ENCODE data around the gene PIGK.

Gene PIGK

GRCh38 chr1:77047575-77047974, 171.7 kb downstream of the PIGK start:
- no peak for TF ChIP-seq TAF1 (IDR thresholded peaks at IDR 0.05; ENCODE audit: low read depth)
- TF ChIP-seq FOXM1 (IDR thresholded peaks at IDR 0.05; ENCODE audit: borderline replicate concordance, low read depth) = no peak
- TF ChIP-seq EP300 (IDR thresholded peaks at IDR 0.05; ENCODE audit: borderline replicate concordance) = no peak
- TF ChIP-seq CEBPB (IDR thresholded peaks at IDR 0.05) = no peak
- no peak for TF ChIP-seq REST (IDR thresholded peaks at IDR 0.05; ENCODE audit: low read depth)
- TF ChIP-seq CREB1 (IDR thresholded peaks at IDR 0.05; ENCODE audit: low read depth) = no peak
- TF ChIP-seq USF1 (IDR thresholded peaks at IDR 0.05) = no peak
- TF ChIP-seq TEAD4 (IDR thresholded peaks at IDR 0.05) = no peak
- no peak for TF ChIP-seq EGR1 (IDR thresholded peaks at IDR 0.05)
- TF ChIP-seq YY1 (IDR thresholded peaks at IDR 0.05; ENCODE audit: low read depth) = no peak
- no peak for TF ChIP-seq RAD21 (IDR thresholded peaks at IDR 0.05; ENCODE audit: low read depth)
- no peak for TF ChIP-seq NFIC (IDR thresholded peaks at IDR 0.05)
- no peak for TF ChIP-seq TCF12 (IDR thresholded peaks at IDR 0.05; ENCODE audit: low read depth)
- TF ChIP-seq MAX (IDR thresholded peaks at IDR 0.05) = no peak
- no peak for TF ChIP-seq ZBTB7A (IDR thresholded peaks at IDR 0.05; ENCODE audit: low read depth)

GRCh38 chr1:77044133-77044849, 174.9 kb downstream of the PIGK start:
- TF ChIP-seq YY1 (IDR thresholded peaks at IDR 0.05; ENCODE audit: low read depth) (no peak), CREB1 (IDR thresholded peaks at IDR 0.05; ENCODE audit: low read depth) (no peak), MAX (IDR thresholded peaks at IDR 0.05) (no peak), TEAD4 (IDR thresholded peaks at IDR 0.05) (no peak), ZBTB7A (IDR thresholded peaks at IDR 0.05; ENCODE audit: low read depth) (no peak), EP300 (IDR thresholded peaks at IDR 0.05; ENCODE audit: borderline replicate concordance) (no peak), CEBPB (IDR thresholded peaks at IDR 0.05) (no peak), TAF1 (IDR thresholded peaks at IDR 0.05; ENCODE audit: low read depth) (no peak), EGR1 (IDR thresholded peaks at IDR 0.05) (no peak), RAD21 (IDR thresholded peaks at IDR 0.05; ENCODE audit: low read depth) (no peak), NFIC (IDR thresholded peaks at IDR 0.05) (no peak), USF1 (IDR thresholded peaks at IDR 0.05) (no peak), FOXM1 (IDR thresholded peaks at IDR 0.05; ENCODE audit: borderline replicate concordance, low read depth) (no peak), REST (IDR thresholded peaks at IDR 0.05; ENCODE audit: low read depth) (no peak), TCF12 (IDR thresholded peaks at IDR 0.05; ENCODE audit: low read depth) (no peak)

- TF ChIP-seq TAF1 (IDR thresholded peaks at IDR 0.05; ENCODE audit: low read depth) (no peak), REST (IDR thresholded peaks at IDR 0.05; ENCODE audit: low read depth) (no peak), EP300 (IDR thresholded peaks at IDR 0.05; ENCODE audit: borderline replicate concordance) (no peak), FOXM1 (IDR thresholded peaks at IDR 0.05; ENCODE audit: borderline replicate concordance, low read depth) (no peak), YY1 (IDR thresholded peaks at IDR 0.05; ENCODE audit: low read depth) (no peak), TEAD4 (IDR thresholded peaks at IDR 0.05) (no peak), EGR1 (IDR thresholded peaks at IDR 0.05) (no peak), NFIC (IDR thresholded peaks at IDR 0.05) (no peak), USF1 (IDR thresholded peaks at IDR 0.05) (no peak)
Observed at GRCh38 chr1:77040826-77041225, 178.4 kb downstream of the PIGK start.

- TF ChIP-seq RAD21 (IDR thresholded peaks at IDR 0.05; ENCODE audit: low read depth) (no peak), CREB1 (IDR thresholded peaks at IDR 0.05; ENCODE audit: low read depth) (no peak), NFIC (IDR thresholded peaks at IDR 0.05) (no peak), USF1 (IDR thresholded peaks at IDR 0.05) (no peak), REST (IDR thresholded peaks at IDR 0.05; ENCODE audit: low read depth) (no peak), ZBTB7A (IDR thresholded peaks at IDR 0.05; ENCODE audit: low read depth) (no peak), FOXM1 (IDR thresholded peaks at IDR 0.05; ENCODE audit: borderline replicate concordance, low read depth) (no peak), EP300 (IDR thresholded peaks at IDR 0.05; ENCODE audit: borderline replicate concordance) (no peak), MAX (IDR thresholded peaks at IDR 0.05) (no peak), TCF12 (IDR thresholded peaks at IDR 0.05; ENCODE audit: low read depth) (no peak), TAF1 (IDR thresholded peaks at IDR 0.05; ENCODE audit: low read depth) (no peak), YY1 (IDR thresholded peaks at IDR 0.05; ENCODE audit: low read depth) (no peak), CEBPB (IDR thresholded peaks at IDR 0.05) (no peak), TEAD4 (IDR thresholded peaks at IDR 0.05) (no peak), EGR1 (IDR thresholded peaks at IDR 0.05) (no peak)
Observed at GRCh38 chr1:77039739-77040138, 179.5 kb downstream of the PIGK start.
